Colonic mucosa (tissue), 4 donors: ENCODE measurements around the gene SIX4. TPM values are rescaled to one million over a fixed set of nuclear protein-coding genes. Genes with fewer than 3 reads are reported as not detected.

Experiments
- DNase-seq: peaks from one replicate; pipeline ENCODE4 v3.0.0-alpha.2; 2020
- H3K27ac ChIP-seq: fragments of 200-600 bp; one replicate; pipeline ENCODE4 v1.8.0; 2021
- H3K27me3 ChIP-seq: fragments of 200-600 bp; one replicate; pipeline ENCODE4 v1.8.0; 2021
- H3K36me3 ChIP-seq: fragments of 200-600 bp; one replicate; pipeline ENCODE4 v1.8.0; 2021
- H3K4me1 ChIP-seq: fragments of 200-600 bp; one replicate; pipeline ENCODE4 v1.8.0; 2021; ENCODE audit warnings: mild to moderate bottlenecking
- H3K4me3 ChIP-seq: fragments of 200-600 bp; one replicate; pipeline ENCODE4 v1.8.0; 2021
- H3K9ac ChIP-seq, 2 donors: one replicate each; pipeline ENCODE4 v1.7.0; 2013; ENCODE audit warnings: control low read depth in 2 of 2, low read depth in 2 of 2, low read length in 2 of 2
- H3K9me3 ChIP-seq: fragments of 200-600 bp; one replicate; pipeline ENCODE4 v1.8.0; 2021
- CTCF ChIP-seq: fragments of 200-600 bp; IDR thresholded peaks from one replicate; pipeline ENCODE4 v1.8.0; 2022; ENCODE audit warnings: antibody characterized with exemption, mild to moderate bottlenecking
- intact Hi-C: fragments of 100-400 bp; cut with DNase I; formaldehyde crosslinking; loops from one replicate; pipeline ENCODE4 v1.14.1; 2022
- total RNA-seq, 2 donors: library from RNA; stranded (reverse); fragmentation: NEBNext Ultra II Directional in 1 of 2; extraction: Animal tissue kit (Norgen Biotek cat#: 25700) in 1 of 2; gene quantifications; one replicate each; pipeline ENCODE4 v1.2.1, GENCODE V29; 2021
- donor health status: healthy.
- donor health status: DM: no; HTN: no; CAD: no.
- donor health status: DM: no; HTN: no; CAD: no.

The SIX4 gene
- total RNA-seq, 2 donors from 2014 or later = 0.15 to 0.27 TPM

GRCh38 chr14:60721326-60722106 lies 2.6 kb downstream of the SIX4 start:
- intact Hi-C loops = loop anchor here (10.0 kb wide), 1 partner anchor 303 kb away; no protein-coding TSS in a partner anchor
- H3K9me3 ChIP-seq = no peaks in the 10 kb centered on the region
- no peak overlapping the region for H3K9ac ChIP-seq
- H3K36me3 ChIP-seq = no peaks in the 10 kb centered on the region
- DNase-seq = peak; percentile 24
- no peak overlapping the region for H3K27ac ChIP-seq
- peaks cover 54% of the 10 kb centered on the region for H3K27me3 ChIP-seq
- H3K4me3 ChIP-seq = peak overlapping the region; percentile 58
- H3K4me1 ChIP-seq = peaks cover 7% of the 10 kb centered on the region
- TF ChIP-seq CTCF = no peak

- no peak overlapping the region for H3K27ac ChIP-seq
- H3K4me3 ChIP-seq = no peak overlapping the region
- no peak overlapping the region for H3K9ac ChIP-seq
- TF ChIP-seq CTCF = no peak
- H3K27me3 ChIP-seq = peaks cover 54% of the 10 kb centered on the region
- no peaks in the 10 kb centered on the region for H3K9me3 ChIP-seq
- no peaks in the 10 kb centered on the region for H3K36me3 ChIP-seq
- intact Hi-C loops = loop anchor here (10.0 kb wide), 1 partner anchor 304 kb away; no protein-coding TSS in a partner anchor
- peaks cover 7% of the 10 kb centered on the region for H3K4me1 ChIP-seq
- DNase-seq = no peak
Observed at GRCh38 chr14:60720962-60721325, 3.2 kb downstream of the SIX4 start.

GRCh38 chr14:60720391-60720790 lies 3.8 kb downstream of the SIX4 start:
- peaks cover 7% of the 10 kb centered on the region for H3K4me1 ChIP-seq
- intact Hi-C loops = loop anchor here (10.0 kb wide), 1 partner anchor 304 kb away; no protein-coding TSS in a partner anchor
- H3K36me3 ChIP-seq = no peaks in the 10 kb centered on the region
- no peak overlapping the region for H3K9ac ChIP-seq
- no peak for DNase-seq
- no peak overlapping the region for H3K27ac ChIP-seq
- no peak overlapping the region for H3K4me3 ChIP-seq
- H3K27me3 ChIP-seq = peaks cover 54% of the 10 kb centered on the region
- no peaks in the 10 kb centered on the region for H3K9me3 ChIP-seq
- no peak for TF ChIP-seq CTCF

DNA sequence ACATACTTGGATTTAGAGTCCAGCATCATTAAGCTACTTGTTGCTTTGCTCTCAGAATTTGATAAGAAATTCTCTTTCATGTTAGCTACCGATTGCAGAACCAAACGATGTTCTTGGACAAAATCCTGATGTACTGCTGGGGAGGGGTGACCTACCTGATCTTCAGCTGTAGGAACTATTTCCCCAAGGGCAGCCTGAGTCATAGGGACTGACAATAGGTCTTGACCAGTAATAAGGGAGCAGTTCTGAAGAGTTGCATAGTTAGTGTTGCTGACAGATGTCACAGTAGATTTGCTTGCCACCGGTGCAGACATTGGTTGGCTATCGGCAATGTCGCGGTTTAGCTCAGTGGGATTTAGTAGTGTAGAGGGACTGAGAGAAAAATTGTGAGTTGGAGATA lies 10.6 kb downstream of the SIX4 start:
- Histone ChIP-seq H3K4me1 (no peaks in the 10 kb centered on the region), H3K27ac (no peak overlapping the region), H3K27me3 (no peaks in the 10 kb centered on the region), H3K9ac (no peak overlapping the region), H3K9me3 (no peaks in the 10 kb centered on the region), H3K36me3 (no peaks in the 10 kb centered on the region), H3K4me3 (no peak overlapping the region)
- no peak for DNase-seq
- intact Hi-C loops = no loop called here
- no peak for TF ChIP-seq CTCF

DNA sequence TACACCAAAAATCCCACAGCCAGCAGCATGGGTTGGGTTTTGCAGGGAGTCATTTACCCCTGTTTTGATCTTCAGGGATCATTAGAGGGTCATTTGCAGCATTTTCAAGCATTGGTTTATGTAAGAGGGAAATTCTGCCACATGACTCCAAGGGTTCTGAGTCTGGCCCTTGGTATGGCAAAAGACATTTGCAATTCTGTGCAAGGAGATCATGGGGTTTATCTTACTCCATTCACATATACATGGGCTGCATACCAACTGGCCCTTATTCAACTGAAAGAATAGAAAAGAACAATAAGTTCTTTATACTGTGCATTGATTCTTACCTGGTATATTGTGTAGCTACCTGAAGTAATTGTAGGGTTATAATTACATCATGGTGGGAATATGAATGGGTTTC lies 13.7 kb downstream of the SIX4 start:
- no peak for DNase-seq
- Histone ChIP-seq H3K36me3 (no peaks in the 10 kb centered on the region), H3K27me3 (no peaks in the 10 kb centered on the region), H3K4me3 (no peak overlapping the region), H3K9me3 (no peaks in the 10 kb centered on the region), H3K4me1 (no peaks in the 10 kb centered on the region), H3K9ac (no peak overlapping the region), H3K27ac (no peak overlapping the region)
- TF ChIP-seq CTCF = no peak
- intact Hi-C loops = no loop called here
